NCI-H345 treated with DMSO at 0.1 percent for 48 hours (cell line): ENCODE results near the gene SUMO3.

Experiments
- DNase-seq: peaks from one replicate; lab custom pipeline; 2025; ENCODE audit not compliant: unreplicated experiment; lab: John Stamatoyannopoulos, UW

SUMO3 gene

GRCh38 chr21:44804762-44805161 is 13.1 kb downstream of the SUMO3 start:
- no peak for DNase-seq

DNA sequence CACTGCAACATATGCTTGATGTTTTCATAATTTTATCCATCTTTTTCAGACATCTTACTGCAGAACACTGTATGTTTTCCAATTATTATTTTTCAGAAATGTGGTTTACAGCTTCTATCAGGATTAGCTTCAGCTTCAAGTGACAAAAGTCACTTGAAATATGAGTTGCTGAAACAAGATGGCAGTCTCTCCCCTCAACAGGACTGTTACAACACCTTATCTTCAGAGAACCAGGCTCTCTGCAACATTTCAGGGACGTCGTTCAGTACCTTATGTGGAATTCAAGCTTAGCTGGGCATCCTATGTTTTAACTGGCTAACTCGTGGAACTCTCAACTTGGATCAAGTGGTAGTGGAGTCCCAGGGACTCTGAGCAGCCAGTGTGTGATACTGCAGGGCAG is 14.2 kb downstream of the SUMO3 start:
- no peak for DNase-seq

- DNase-seq, result no peak
Observed at GRCh38 chr21:44802396-44803153, 15.3 kb downstream of the SUMO3 start.

- DNase-seq, result peak; percentile 83
Observed at GRCh38 chr21:44801468-44802395, 16.1 kb downstream of the SUMO3 start, which contains the start of gene UBE2G2. TSS of gene UBE2G2 (minus strand) at chr21:44801820. CDS start at chr21:44801748, 72 bp downstream.

DNA sequence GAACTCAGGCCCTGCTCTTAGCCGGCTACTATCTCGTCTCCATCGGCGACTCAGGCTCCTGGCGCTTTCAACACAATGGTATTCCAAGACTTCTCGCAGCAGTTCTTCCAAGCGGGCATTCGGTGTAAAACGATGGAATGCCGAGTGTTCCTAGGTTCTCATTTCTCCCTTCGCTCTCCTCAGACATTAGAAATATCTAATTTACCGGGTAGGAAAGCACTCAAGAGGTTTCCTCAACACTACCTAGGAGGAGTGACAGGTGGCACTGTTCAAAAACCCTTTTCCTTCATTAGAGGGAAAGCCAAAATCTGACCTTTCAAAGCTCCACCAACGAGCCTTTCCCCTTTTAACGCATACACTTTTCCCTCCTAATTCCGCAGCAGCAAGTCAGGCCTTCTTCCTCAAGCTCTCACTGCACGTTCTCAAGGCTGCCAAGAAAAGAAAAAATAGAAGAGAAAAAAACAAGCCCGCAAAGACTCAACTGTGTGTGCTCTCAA is 16.8 kb downstream of the SUMO3 start:
- no peak for DNase-seq

DNA sequence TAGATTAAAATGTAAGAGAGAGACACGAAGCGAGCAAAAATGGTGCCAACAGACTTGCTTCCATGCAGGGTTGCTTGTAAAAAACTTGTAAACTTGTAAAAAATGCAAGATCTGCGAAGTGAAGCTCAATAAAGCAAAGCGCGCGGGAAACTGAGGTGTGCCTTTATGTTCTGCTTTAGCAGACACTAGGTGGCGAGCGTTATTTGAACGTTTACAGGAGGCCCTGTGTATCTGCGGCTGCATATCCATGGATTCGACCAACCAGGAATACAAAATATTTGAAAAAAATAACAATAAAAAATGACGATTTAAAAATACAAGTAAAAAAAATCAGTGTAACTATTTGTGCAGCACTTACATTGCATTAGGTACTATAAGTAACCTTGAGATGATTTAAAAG is 17.8 kb downstream of the SUMO3 start:
- no peak for DNase-seq

DNA sequence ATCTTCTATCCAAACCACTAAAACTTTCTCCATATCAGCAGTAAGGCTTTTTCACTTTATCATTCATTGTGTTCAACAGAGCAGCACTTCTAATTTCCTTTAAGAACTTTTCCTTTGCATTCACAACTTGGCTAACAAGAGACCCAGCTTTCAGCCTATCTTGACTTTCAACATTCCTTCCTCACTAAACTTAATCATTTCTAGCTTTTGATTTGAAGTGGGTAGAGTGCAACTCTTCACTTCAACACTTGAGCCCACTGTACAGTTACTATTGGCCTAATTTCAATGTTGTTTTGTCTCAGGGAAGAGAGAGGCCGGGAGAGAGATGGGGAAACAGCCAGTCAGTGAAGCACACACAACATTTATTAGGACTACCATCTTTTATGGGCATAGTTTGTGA is 18.2 kb downstream of the SUMO3 start:
- no peak for DNase-seq

- no peak for DNase-seq
Observed at GRCh38 chr21:44797775-44798174, 20.1 kb downstream of the SUMO3 start.

DNA sequence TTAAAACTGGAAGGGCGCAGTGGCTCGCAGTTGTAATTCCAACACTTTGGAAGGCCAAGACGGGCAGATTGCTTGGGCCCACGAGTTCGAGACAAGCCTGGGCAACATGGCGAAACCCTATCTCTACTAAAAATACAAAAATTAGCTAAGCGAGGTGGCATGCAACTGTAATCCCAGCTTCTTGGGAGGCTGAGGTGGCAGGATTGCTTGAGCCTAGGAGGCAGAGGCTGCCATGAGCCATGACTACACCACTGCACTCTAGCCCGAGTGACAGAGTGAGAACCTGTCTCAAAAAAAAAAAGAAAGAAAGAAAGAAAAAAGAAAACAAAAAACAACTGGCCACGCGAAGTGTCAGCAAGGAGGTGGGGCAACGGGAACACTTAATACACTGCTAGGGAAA is 22.5 kb downstream of the SUMO3 start:
- DNase-seq, result no peak

- no peak for DNase-seq
Observed at GRCh38 chr21:44793592-44794374, 24.1 kb downstream of the SUMO3 start.

GRCh38 chr21:44792702-44793591 is 24.9 kb downstream of the SUMO3 start:
- DNase-seq, result peak; percentile 81

DNA sequence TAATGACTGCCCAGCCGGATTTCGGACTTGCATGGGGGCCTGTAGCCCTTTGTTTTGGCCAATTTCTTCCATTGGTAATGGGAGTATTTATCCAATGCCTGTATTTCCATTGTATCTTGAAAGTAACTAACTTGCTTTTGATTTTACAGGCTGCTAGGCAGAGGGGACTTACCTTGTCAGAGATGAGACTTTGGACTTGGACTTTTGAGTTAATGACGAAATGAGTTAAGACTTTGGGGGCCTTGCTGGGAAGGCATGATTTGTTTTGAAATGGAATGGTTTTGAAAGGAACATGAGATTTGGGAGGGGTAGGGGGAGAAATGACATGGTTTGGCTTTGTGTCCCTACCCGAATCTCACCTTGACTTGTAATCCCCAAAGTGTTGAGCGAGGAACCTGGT is 25.9 kb downstream of the SUMO3 start:
- no peak for DNase-seq

- no peak for DNase-seq
Observed at GRCh38 chr21:44791246-44791645, 26.6 kb downstream of the SUMO3 start.

GRCh38 chr21:44790368-44790767 is 27.5 kb downstream of the SUMO3 start:
- DNase-seq, result no peak

DNA sequence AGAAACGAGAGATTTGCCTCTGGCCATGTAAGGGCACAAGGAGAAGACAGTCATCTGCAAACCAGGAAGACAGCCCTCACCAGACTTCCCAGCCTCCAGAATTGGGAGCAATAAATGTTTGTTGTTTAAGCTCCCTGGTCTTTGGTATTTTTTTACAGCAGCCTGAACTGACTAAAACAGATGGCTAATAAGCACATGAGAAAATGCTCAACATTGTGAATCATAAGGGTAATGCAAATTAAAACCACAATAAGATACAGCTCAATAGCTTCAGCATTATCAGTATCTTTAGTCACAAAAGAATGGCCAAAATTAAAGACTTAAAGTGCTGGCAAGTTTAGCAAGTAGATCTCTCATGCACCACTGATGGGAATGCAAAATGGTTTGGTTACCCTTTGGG is 28.0 kb downstream of the SUMO3 start:
- DNase-seq, result no peak

DNA sequence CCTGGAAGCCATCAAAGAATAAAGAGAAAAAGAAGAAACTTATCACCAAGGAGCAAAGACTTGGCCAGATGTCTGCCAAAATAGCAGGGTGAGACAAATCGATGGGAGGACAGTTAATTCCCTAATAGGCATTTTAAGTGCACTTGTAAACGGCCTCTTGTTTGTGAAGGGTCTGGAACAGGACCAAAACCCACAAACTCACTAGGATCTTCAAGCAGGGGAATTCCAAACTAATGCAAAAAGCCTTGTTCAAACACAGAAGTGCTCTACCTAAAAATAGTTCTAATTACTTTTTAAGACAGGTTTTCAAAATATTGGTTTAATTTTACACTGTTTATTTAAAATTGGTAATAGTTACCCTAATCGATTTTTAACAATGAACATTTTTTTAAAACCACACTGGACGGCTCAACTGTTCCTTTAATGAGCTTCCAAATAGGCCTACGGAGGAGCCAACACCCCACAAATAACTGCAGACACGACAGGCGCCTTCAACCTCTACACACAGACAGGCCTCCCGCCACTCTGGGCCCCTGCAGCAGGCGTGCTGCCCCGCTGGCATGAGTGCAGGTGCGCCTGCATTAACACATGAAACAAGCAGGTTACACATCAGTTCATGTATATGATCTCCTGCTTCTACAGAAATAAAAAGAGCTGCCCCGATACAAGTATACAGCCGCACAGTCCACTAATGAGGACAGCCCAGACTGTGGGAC is 32.1 kb downstream of the SUMO3 start:
- peak; percentile 96 for DNase-seq

GRCh38 chr21:44784810-44785209 is 33.1 kb downstream of the SUMO3 start:
- no peak for DNase-seq

DNA sequence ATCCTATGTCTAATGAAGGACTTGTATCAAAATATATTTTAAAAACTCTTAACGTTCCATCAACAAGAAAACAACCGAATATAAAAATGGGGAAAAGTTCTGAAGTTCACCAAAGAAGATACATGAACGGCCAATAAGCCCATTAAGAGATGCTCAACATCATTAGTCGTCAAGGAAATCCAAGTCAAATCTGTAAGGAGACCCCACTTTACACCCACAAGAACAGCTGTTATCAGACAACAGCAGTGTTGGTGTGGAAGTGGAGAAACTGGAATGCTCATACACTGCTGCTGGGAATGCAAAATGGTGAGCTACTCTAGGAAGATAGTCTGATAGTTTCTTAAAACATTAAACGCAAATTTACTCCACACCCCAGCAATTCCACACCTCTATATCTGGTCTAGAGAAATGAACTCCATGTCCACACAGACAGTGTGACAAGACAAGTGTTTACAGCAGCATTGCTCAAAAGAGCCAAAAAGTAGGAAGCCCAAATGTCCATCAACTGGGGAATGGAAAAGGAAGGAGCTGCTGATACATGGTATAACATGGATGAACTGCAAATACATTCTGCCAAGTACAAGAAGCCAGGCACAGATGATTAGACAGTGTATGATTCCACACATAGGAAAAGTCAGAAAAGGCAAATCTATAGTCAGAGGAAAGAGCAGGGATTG is 34.7 kb downstream of the SUMO3 start:
- no peak for DNase-seq
